HG03558 (cell line): ENCODE measurements around the gene HASPIN.
"Not testable (repeated sequence)": the region's sequence is repeated elsewhere in the genome, so short reads cannot be mapped to it uniquely, and the experiment has no call there.

Source experiments
- ATAC-seq: cut with Tn5 transposase; IDR thresholded peaks from one replicate; pipeline ENCODE4 v1.9.1; 2021; ENCODE audit warnings: moderate number of reproducible peaks; ENCODE audit not compliant: unreplicated experiment; ENCODE audit errors: extremely low read depth

HASPIN gene

GRCh38 chr17:3730881-3731429 lies 7.3 kb downstream of the HASPIN start:
- no peak for ATAC-seq

- no peak for ATAC-seq
Measured at GRCh38 chr17:3732210-3732621, 8.5 kb downstream of the HASPIN start.

GRCh38 chr17:3734911-3735276 lies 11.2 kb downstream of the HASPIN start:
- ATAC-seq = not testable (repeated sequence)

- no peak for ATAC-seq
Measured at GRCh38 chr17:3735515-3735914, 11.8 kb downstream of the HASPIN start.

GRCh38 chr17:3738562-3739295 lies 15.0 kb downstream of the HASPIN start:
- ATAC-seq = no peak

GRCh38 chr17:3739422-3740124 lies 15.9 kb downstream of the HASPIN start:
- no peak for ATAC-seq

- no peak for ATAC-seq
Measured at GRCh38 chr17:3740611-3741073, 16.9 kb downstream of the HASPIN start.

- no peak for ATAC-seq
Measured at GRCh38 chr17:3744014-3744413, 20.3 kb downstream of the HASPIN start.

GRCh38 chr17:3745071-3745470 lies 21.4 kb downstream of the HASPIN start:
- ATAC-seq = no peak

GRCh38 chr17:3747805-3748204 lies 24.1 kb downstream of the HASPIN start:
- ATAC-seq = no peak

- ATAC-seq = no peak
Measured at GRCh38 chr17:3748576-3748975, 24.9 kb downstream of the HASPIN start.

GRCh38 chr17:3750296-3750695 lies 26.6 kb downstream of the HASPIN start:
- no peak for ATAC-seq

- ATAC-seq = no peak
Measured at GRCh38 chr17:3750926-3751325, 27.2 kb downstream of the HASPIN start.

GRCh38 chr17:3751836-3752235 lies 28.1 kb downstream of the HASPIN start:
- ATAC-seq = no peak

GRCh38 chr17:3753624-3754023 lies 29.9 kb downstream of the HASPIN start:
- no peak for ATAC-seq

- no peak for ATAC-seq
Measured at GRCh38 chr17:3754066-3754457, 30.4 kb downstream of the HASPIN start.

- ATAC-seq = no peak
Measured at GRCh38 chr17:3754458-3755334, 31.0 kb downstream of the HASPIN start.

- ATAC-seq = no peak
Measured at GRCh38 chr17:3755335-3756030, 31.8 kb downstream of the HASPIN start.

- ATAC-seq = no peak
Measured at GRCh38 chr17:3759597-3760216, 36.0 kb downstream of the HASPIN start.
